ENCODE data around the gene SHISA8.
"Not testable (repeated sequence)": the region's sequence is repeated elsewhere in the genome, so short reads cannot be mapped to it uniquely, and the experiment has no call there.

The SHISA8 gene

GRCh38 chr22:41915035-41915785 lies at the start of gene SHISA8:
Gene SHISA8, minus strand, starts transcription at chr22:41915074. Its CDS starts 407 bp downstream, at chr22:41914667.
- no peak for FAIRE-seq

GRCh38 chr22:41964112-41964491 lies 49.2 kb upstream of the SHISA8 start:
- no peak for FAIRE-seq

- no peak for FAIRE-seq
Measured at GRCh38 chr22:41963453-41964111, 48.7 kb upstream of the SHISA8 start.

- no peak for FAIRE-seq
Measured at GRCh38 chr22:41957941-41958556, 43.2 kb upstream of the SHISA8 start.

- FAIRE-seq: no peak
Measured at GRCh38 chr22:41952713-41953112, 37.8 kb upstream of the SHISA8 start.

- no peak for FAIRE-seq
Measured at GRCh38 chr22:41951898-41952474, 37.1 kb upstream of the SHISA8 start, which contains the start of gene SMIM45. Gene SMIM45, plus strand, starts transcription at chr22:41952150.

GRCh38 chr22:41949297-41949965 lies 34.6 kb upstream of the SHISA8 start:
- no peak for FAIRE-seq

GRCh38 chr22:41948928-41949296 lies 34.0 kb upstream of the SHISA8 start:
- not testable (repeated sequence) for FAIRE-seq

GRCh38 chr22:41948142-41948541 lies 33.3 kb upstream of the SHISA8 start:
- no peak for FAIRE-seq

GRCh38 chr22:41947424-41948080 lies 32.7 kb upstream of the SHISA8 start:
- no peak for FAIRE-seq

GRCh38 chr22:41946629-41947423 lies 32.0 kb upstream of the SHISA8 start, which contains the start of gene CENPM:
Gene CENPM, minus strand, starts transcription at chr22:41947152. Its CDS starts 76 bp downstream, at chr22:41947076.
- peak; percentile 96 for FAIRE-seq

GRCh38 chr22:41943661-41944209 lies 28.9 kb upstream of the SHISA8 start:
- FAIRE-seq: no peak

GRCh38 chr22:41940832-41941765 lies 26.2 kb upstream of the SHISA8 start:
- peak; percentile 32 for FAIRE-seq

- FAIRE-seq: no peak
Measured at GRCh38 chr22:41939981-41940831, 25.3 kb upstream of the SHISA8 start.

- no peak for FAIRE-seq
Measured at GRCh38 chr22:41936894-41937169, 22.0 kb upstream of the SHISA8 start.

- no peak for FAIRE-seq
Measured at GRCh38 chr22:41935509-41935908, 20.6 kb upstream of the SHISA8 start.

- no peak for FAIRE-seq
Measured at GRCh38 chr22:41935015-41935351, 20.1 kb upstream of the SHISA8 start.

- no peak for FAIRE-seq
Measured at GRCh38 chr22:41934284-41935014, 19.6 kb upstream of the SHISA8 start.

Data from A204.1 (cell line).